ENCODE data around the gene MPL.
A peak's percentile ranks its signal among the peaks of the same experiment; 100 is the strongest.

DNA sequence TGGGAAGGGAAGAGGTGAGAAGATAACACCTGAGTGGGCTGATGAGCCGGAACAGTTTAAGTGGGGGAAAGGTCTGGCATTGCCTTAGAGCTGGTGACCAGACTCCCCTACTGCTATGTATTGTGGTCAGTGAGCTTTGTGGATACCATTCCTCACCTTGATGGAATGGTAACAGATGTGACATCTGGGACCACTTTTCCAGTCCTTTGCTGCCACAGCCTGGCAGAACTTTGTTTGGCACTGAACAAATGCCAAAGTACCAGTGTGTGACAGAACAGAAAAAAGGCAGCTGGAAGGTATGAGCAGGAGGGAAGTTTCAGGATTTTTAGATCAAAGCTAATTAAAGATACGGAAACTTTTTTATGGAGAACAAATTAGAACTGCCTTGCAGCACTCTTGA lies 45.8 kb downstream of the MPL start:
- TF ChIP-seq, protein P1, sequence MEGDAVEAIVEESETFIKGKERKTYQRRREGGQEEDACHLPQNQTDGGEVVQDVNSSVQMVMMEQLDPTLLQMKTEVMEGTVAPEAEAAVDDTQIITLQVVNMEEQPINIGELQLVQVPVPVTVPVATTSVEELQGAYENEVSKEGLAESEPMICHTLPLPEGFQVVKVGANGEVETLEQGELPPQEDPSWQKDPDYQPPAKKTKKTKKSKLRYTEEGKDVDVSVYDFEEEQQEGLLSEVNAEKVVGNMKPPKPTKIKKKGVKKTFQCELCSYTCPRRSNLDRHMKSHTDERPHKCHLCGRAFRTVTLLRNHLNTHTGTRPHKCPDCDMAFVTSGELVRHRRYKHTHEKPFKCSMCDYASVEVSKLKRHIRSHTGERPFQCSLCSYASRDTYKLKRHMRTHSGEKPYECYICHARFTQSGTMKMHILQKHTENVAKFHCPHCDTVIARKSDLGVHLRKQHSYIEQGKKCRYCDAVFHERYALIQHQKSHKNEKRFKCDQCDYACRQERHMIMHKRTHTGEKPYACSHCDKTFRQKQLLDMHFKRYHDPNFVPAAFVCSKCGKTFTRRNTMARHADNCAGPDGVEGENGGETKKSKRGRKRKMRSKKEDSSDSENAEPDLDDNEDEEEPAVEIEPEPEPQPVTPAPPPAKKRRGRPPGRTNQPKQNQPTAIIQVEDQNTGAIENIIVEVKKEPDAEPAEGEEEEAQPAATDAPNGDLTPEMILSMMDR (IDR thresholded peaks at IDR 0.05; ENCODE audit: low read depth, low read length, missing input control), result peak; percentile 30
- TF ChIP-seq EGR1 (IDR thresholded peaks at IDR 0.05; ENCODE audit: low read depth in 2 of 2), result no peak
- no peak for TF ChIP-seq TAF1 (conservative IDR thresholded peaks at IDR 0.05)
- TF ChIP-seq, protein P2, sequence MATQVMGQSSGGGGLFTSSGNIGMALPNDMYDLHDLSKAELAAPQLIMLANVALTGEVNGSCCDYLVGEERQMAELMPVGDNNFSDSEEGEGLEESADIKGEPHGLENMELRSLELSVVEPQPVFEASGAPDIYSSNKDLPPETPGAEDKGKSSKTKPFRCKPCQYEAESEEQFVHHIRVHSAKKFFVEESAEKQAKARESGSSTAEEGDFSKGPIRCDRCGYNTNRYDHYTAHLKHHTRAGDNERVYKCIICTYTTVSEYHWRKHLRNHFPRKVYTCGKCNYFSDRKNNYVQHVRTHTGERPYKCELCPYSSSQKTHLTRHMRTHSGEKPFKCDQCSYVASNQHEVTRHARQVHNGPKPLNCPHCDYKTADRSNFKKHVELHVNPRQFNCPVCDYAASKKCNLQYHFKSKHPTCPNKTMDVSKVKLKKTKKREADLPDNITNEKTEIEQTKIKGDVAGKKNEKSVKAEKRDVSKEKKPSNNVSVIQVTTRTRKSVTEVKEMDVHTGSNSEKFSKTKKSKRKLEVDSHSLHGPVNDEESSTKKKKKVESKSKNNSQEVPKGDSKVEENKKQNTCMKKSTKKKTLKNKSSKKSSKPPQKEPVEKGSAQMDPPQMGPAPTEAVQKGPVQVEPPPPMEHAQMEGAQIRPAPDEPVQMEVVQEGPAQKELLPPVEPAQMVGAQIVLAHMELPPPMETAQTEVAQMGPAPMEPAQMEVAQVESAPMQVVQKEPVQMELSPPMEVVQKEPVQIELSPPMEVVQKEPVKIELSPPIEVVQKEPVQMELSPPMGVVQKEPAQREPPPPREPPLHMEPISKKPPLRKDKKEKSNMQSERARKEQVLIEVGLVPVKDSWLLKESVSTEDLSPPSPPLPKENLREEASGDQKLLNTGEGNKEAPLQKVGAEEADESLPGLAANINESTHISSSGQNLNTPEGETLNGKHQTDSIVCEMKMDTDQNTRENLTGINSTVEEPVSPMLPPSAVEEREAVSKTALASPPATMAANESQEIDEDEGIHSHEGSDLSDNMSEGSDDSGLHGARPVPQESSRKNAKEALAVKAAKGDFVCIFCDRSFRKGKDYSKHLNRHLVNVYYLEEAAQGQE (IDR thresholded peaks at IDR 0.05), result no peak
- TF ChIP-seq MAX (IDR thresholded peaks at IDR 0.05), result no peak
- no peak for TF ChIP-seq ZBTB33 (IDR thresholded peaks at IDR 0.05)
